ENCODE data around the gene GOLGA3. TPM values are rescaled to one million over a fixed set of nuclear protein-coding genes. Genes with fewer than 3 reads are reported as not detected.
A peak's percentile ranks its signal among the peaks of the same experiment; 100 is the strongest.

The GOLGA3 gene
- total RNA-seq, 1 experiment from 2014 or later: 94.9 TPM

DNA sequence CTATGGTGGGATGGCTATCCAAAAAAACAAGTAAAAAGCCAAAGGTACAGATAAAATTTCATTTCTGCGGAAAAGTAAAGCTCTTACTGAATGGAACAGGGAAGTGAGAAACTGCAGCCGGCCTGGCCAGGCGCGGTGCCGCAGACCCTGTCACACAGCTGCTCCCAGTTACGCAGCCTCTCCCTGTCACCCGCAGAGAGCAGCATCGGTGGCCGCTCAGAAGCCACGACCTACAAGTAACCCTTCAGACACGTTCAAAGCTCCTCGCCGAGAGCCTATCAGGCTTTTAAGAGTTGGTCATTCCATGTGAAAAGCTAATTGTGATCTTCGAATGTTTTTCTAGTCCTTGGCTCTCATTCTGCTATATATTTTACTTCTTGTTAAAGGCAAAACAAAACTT lies 56.1 kb downstream of the GOLGA3 start:
- DNase-seq (ENCODE audit: unreplicated experiment): no peak
- no TSS peak for BruUV-seq (replicated peaks)
- Mint-ChIP-seq H3K27ac (ENCODE audit: low read depth, unreplicated experiment) (no peak overlapping the region), H3K4me1 (ENCODE audit: insufficient read depth, unreplicated experiment) (peaks cover 2% of the 10 kb centered on the region), H3K4me3 (ENCODE audit: unreplicated experiment) (no peak overlapping the region), H3K27me3 (ENCODE audit: insufficient read depth, unreplicated experiment) (no peaks in the 10 kb centered on the region), H3K36me3 (ENCODE audit: insufficient read depth, unreplicated experiment) (peaks cover 90% of the 10 kb centered on the region), H3K9me3 (ENCODE audit: unreplicated experiment) (no peaks in the 10 kb centered on the region)
- ChIA-PET POLR2A (interaction anchor here (0.6 to 2.7 kb wide), 2 partner anchors 13 to 109 kb away, joined by 3 to 10 read pairs; no protein-coding TSS in a partner anchor), CTCF (no interaction called here)
- TF ChIP-seq, protein P1, sequence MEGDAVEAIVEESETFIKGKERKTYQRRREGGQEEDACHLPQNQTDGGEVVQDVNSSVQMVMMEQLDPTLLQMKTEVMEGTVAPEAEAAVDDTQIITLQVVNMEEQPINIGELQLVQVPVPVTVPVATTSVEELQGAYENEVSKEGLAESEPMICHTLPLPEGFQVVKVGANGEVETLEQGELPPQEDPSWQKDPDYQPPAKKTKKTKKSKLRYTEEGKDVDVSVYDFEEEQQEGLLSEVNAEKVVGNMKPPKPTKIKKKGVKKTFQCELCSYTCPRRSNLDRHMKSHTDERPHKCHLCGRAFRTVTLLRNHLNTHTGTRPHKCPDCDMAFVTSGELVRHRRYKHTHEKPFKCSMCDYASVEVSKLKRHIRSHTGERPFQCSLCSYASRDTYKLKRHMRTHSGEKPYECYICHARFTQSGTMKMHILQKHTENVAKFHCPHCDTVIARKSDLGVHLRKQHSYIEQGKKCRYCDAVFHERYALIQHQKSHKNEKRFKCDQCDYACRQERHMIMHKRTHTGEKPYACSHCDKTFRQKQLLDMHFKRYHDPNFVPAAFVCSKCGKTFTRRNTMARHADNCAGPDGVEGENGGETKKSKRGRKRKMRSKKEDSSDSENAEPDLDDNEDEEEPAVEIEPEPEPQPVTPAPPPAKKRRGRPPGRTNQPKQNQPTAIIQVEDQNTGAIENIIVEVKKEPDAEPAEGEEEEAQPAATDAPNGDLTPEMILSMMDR (IDR thresholded peaks at IDR 0.05; ENCODE audit: unreplicated experiment): no peak
- intact Hi-C loops (cut with micrococcal nuclease): no loop called here

DNA sequence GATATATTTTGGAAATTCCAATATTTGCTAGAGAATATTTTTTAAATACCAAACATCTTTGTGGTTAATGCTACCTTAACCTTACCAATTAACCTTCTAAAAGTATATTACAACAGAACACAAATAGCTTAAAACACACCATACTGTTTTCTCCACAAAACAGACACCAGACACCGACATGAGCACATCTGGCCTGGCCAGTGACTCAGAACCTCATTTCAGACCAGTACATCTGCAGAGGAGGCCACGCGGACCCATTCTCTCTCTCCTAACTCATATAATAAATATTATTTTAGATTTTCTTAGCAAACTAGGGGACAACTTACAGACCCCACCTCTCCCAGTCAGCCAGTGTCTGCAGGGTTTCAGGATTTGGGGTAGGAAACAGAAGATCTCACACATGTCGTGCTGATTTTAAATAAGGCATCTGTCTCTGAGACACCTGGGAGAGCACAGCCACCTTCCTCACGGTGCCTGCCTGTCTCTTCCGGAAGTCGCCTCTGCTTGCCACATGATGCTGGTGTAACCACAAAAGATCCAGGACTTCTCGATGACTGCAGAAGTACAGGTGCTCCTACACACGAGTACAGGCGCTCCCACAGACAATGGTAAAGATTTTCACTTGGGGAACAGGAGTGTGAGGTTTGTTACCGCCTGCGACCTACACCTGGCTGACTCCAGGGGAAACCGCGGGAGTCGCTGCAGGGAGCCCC lies 57.4 kb downstream of the GOLGA3 start:
- H3K4me1 Mint-ChIP-seq (ENCODE audit: insufficient read depth, unreplicated experiment): peaks cover 5% of the 10 kb centered on the region
- BruUV-seq (replicated peaks): TSS peak; percentile 30
- H3K27me3 Mint-ChIP-seq (ENCODE audit: insufficient read depth, unreplicated experiment): no peaks in the 10 kb centered on the region
- no peak for DNase-seq (ENCODE audit: unreplicated experiment)
- no peak overlapping the region for H3K27ac Mint-ChIP-seq (ENCODE audit: low read depth, unreplicated experiment)
- intact Hi-C loops (cut with micrococcal nuclease): no loop called here
- no peaks in the 10 kb centered on the region for H3K9me3 Mint-ChIP-seq (ENCODE audit: unreplicated experiment)
- CTCF ChIA-PET: no interaction called here
- peaks cover 87% of the 10 kb centered on the region for H3K36me3 Mint-ChIP-seq (ENCODE audit: insufficient read depth, unreplicated experiment)
- no peak overlapping the region for H3K4me3 Mint-ChIP-seq (ENCODE audit: unreplicated experiment)
- TF ChIP-seq, protein P1 (IDR thresholded peaks at IDR 0.05; ENCODE audit: unreplicated experiment): no peak
- POLR2A ChIA-PET: interaction anchor here (0.9 kb wide), 1 partner anchor 9 kb away, joined by 3 read pairs; no protein-coding TSS in a partner anchor

DNA sequence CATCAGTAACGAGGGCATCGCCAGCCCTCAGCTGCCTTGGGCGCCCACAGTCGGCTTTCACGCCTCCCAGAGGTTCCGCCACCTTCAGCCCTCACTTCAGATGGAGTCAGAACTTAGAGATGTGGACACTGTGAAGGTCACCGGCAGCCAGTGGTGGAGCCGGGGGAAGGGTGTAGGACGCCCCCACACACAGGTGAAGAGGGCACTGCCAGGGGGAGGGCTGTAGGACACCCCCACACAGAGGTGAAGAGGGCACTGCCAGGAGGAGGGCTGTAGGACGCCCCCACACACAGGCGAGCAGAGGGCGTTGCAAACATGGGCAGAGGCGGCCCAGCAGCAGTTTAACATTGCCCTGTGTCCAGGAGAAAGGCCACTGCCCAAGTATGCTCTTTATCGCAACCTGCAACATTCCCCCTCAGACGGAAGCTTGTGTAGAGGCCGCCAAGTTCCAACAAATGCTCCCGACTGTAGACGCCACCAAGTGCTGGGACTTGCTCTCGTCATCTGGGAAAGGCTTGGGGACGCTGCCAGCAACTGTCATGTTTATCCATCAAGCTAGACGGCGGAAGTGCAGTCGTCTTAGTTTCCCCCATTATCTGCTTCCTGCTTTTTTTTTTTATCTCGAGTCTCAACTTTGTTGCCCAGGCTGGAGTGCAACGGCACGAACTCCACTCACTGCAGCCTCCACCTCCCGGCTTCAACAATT lies 62.1 kb downstream of the GOLGA3 start:
- POLR2A ChIA-PET: no interaction called here
- peaks cover 51% of the 10 kb centered on the region for H3K36me3 Mint-ChIP-seq (ENCODE audit: insufficient read depth, unreplicated experiment)
- H3K9me3 Mint-ChIP-seq (ENCODE audit: unreplicated experiment): no peaks in the 10 kb centered on the region
- intact Hi-C loops (cut with micrococcal nuclease): no loop called here
- no peak overlapping the region for H3K4me3 Mint-ChIP-seq (ENCODE audit: unreplicated experiment)
- no TSS peak for BruUV-seq (replicated peaks)
- no peaks in the 10 kb centered on the region for H3K27me3 Mint-ChIP-seq (ENCODE audit: insufficient read depth, unreplicated experiment)
- no peak overlapping the region for H3K27ac Mint-ChIP-seq (ENCODE audit: low read depth, unreplicated experiment)
- no peak for DNase-seq (ENCODE audit: unreplicated experiment)
- TF ChIP-seq, protein P1 (IDR thresholded peaks at IDR 0.05; ENCODE audit: unreplicated experiment): no peak
- CTCF ChIA-PET: interaction anchor here (0.5 to 0.8 kb wide), 2 partner anchors 8 to 1649 kb away, joined by 3 read pairs; no protein-coding TSS in a partner anchor
- peaks cover 5% of the 10 kb centered on the region for H3K4me1 Mint-ChIP-seq (ENCODE audit: insufficient read depth, unreplicated experiment)

DNA sequence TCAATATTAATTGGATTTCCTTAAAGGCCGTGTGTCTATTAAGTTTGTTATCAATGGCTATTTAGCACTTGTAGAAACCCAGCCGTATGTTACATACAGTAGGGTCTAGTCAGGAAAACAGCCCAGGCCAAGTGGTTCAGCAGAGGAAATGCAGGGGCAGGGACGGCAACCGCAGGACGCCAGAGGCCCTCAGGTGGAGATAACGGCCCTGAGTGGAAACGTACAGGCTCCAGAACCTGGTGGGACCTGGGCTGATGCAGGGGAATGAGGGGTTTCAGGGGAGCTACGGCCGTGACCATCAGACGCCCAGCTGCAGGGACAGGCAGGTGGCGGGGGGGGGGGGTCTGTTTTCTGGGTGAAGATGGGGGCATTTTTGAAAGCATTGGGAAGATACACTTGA lies 63.3 kb downstream of the GOLGA3 start:
- POLR2A ChIA-PET: interaction anchor here (0.6 kb wide), 1 partner anchor 31 kb away, joined by 3 read pairs; no protein-coding TSS in a partner anchor
- DNase-seq (ENCODE audit: unreplicated experiment): no peak
- Mint-ChIP-seq H3K36me3 (ENCODE audit: insufficient read depth, unreplicated experiment) (peaks cover 43% of the 10 kb centered on the region), H3K27me3 (ENCODE audit: insufficient read depth, unreplicated experiment) (no peaks in the 10 kb centered on the region), H3K9me3 (ENCODE audit: unreplicated experiment) (no peaks in the 10 kb centered on the region), H3K4me1 (ENCODE audit: insufficient read depth, unreplicated experiment) (peaks cover 5% of the 10 kb centered on the region), H3K27ac (ENCODE audit: low read depth, unreplicated experiment) (no peak overlapping the region), H3K4me3 (ENCODE audit: unreplicated experiment) (no peak overlapping the region)
- no TSS peak for BruUV-seq (replicated peaks)
- CTCF ChIA-PET: no interaction called here
- TF ChIP-seq, protein P1 (IDR thresholded peaks at IDR 0.05; ENCODE audit: unreplicated experiment): no peak
- intact Hi-C loops (cut with micrococcal nuclease): no loop called here

Data from MCF 10A (cell line).